SK-N-SH (cell line): ENCODE measurements around the gene MVB12B. TPM values are rescaled to one million over a fixed set of nuclear protein-coding genes. Genes with fewer than 3 reads are reported as not detected.

Experiments
- CTCF ChIA-PET: fragments of 300-600, 350-600 bp; formaldehyde crosslinking; extraction: SDS; loops from one replicate; lab custom pipeline; 2021; lab: Yijun Ruan, JAX
- POLR2A ChIA-PET: fragments of 350-600 bp; sonication (Branson Sonifier 250); formaldehyde crosslinking; extraction: SDS; loops from one replicate; lab custom pipeline; 2020; ENCODE audit warnings: antibody characterized with exemption, inconsistent platforms; lab: Yijun Ruan, JAX
- DNase-seq: peaks from one replicate; pipeline ENCODE4 v3.0.0; 2012
- H2AFZ ChIP-seq: fragments of 200-600 bp; sonication (generic); 2 replicates; pipeline ENCODE4 v1.8.1; 2016; ENCODE audit warnings: antibody characterized with exemption, mild to moderate bottlenecking, low read depth
- H3F3A ChIP-seq: fragments of 200-600 bp; sonication (generic); replicated peaks from 2 replicates; pipeline ENCODE3; 2016; ENCODE audit warnings: antibody characterized with exemption, mild to moderate bottlenecking; ENCODE audit not compliant: insufficient read depth
- H3K27ac ChIP-seq, 2 experiments: fragments of 200-500 bp in 1 of 2; fragments of 200-600 bp in 1 of 2; sonication (Bioruptor generic) in 1 of 2; sonication (generic), shearing (Covaris generic) in 1 of 2; 2 replicates each; pipeline versions ENCODE4 v1.5.1 to v1.6.1; 2014 to 2016; ENCODE audit warnings: low read depth in 2 of 2, inconsistent platforms in 1 of 2, low read length in 1 of 2, mild to moderate bottlenecking in 1 of 2, mixed read lengths in 1 of 2
- H3K27me3 ChIP-seq: fragments of 200-600 bp; sonication (generic), shearing (Covaris generic); 2 replicates; pipeline ENCODE4 v1.6.1; 2016; ENCODE audit warnings: mixed run types; ENCODE audit not compliant: insufficient read depth
- H3K36me3 ChIP-seq, 2 experiments: fragments of 200-500 bp in 1 of 2; fragments of 200-600 bp in 1 of 2; sonication (Bioruptor generic) in 1 of 2; sonication (generic) in 1 of 2; replicated peaks in 1 of 2; 2 replicates each; pipeline versions ENCODE3 to v1.5.1; 2014 to 2016; ENCODE audit warnings: low read length in 1 of 2, mild to moderate bottlenecking in 1 of 2; ENCODE audit not compliant: insufficient read depth in 2 of 2, control insufficient read depth in 1 of 2
- H3K4me1 ChIP-seq, 2 experiments: fragments of 200-500 bp in 1 of 2; fragments of 200-600 bp in 1 of 2; sonication (Bioruptor generic) in 1 of 2; sonication (generic), shearing (Covaris generic) in 1 of 2; 2 replicates each; pipeline versions ENCODE4 v1.5.1 to v1.6.1; 2014 to 2016; ENCODE audit warnings: low read depth in 1 of 2, low read length in 1 of 2, mixed run types in 1 of 2; ENCODE audit not compliant: insufficient read depth in 2 of 2, control insufficient read depth in 1 of 2
- H3K4me2 ChIP-seq: fragments of 200-600 bp; sonication (generic), shearing (Covaris generic); 2 replicates; pipeline ENCODE4 v1.6.1; 2017; ENCODE audit warnings: mixed run types
- H3K4me3 ChIP-seq, 2 experiments: fragments of 200-500 bp in 1 of 2; fragments of 200-600 bp in 1 of 2; sonication (Bioruptor generic) in 1 of 2; sonication (generic), shearing (Covaris generic) in 1 of 2; 2 replicates each; pipeline versions ENCODE4 v1.5.1 to v1.8.1; 2014 to 2016; ENCODE audit warnings: low read depth in 2 of 2, inconsistent platforms in 1 of 2, low read length in 1 of 2, mild to moderate bottlenecking in 1 of 2, mixed read lengths in 1 of 2, moderate library complexity in 1 of 2
- H3K79me2 ChIP-seq: fragments of 200-600 bp; sonication (generic); 2 replicates; pipeline ENCODE4 v1.8.1; 2017; ENCODE audit warnings: mild to moderate bottlenecking; ENCODE audit not compliant: insufficient read depth
- H3K9ac ChIP-seq: fragments of 200-600 bp; sonication (generic); 2 replicates; pipeline ENCODE4 v1.6.1; 2017; ENCODE audit warnings: mixed run types
- H3K9me2 ChIP-seq: fragments of 200-600 bp; sonication (generic); 2 replicates; pipeline ENCODE4 v1.6.1; 2017; ENCODE audit warnings: mixed run types
- H3K9me3 ChIP-seq: fragments of 200-600 bp; sonication (generic); 2 replicates; pipeline ENCODE4 v1.6.1; 2017; ENCODE audit warnings: mixed run types, mild to moderate bottlenecking, moderate library complexity
- H4K20me1 ChIP-seq: fragments of 200-600 bp; sonication (generic); 2 replicates; pipeline ENCODE4 v1.6.1; 2017; ENCODE audit warnings: mild to moderate bottlenecking, mixed run types; ENCODE audit not compliant: insufficient read depth
- CHD2 ChIP-seq: fragments of 150-350 bp; IDR thresholded peaks from 2 replicates; pipeline ENCODE4 v1.6.1; 2018; ENCODE audit warnings: low read length; ENCODE audit not compliant: partially characterized antibody
- CTCF ChIP-seq: fragments of 200-600 bp; sonication (generic); IDR thresholded peaks from 2 replicates; pipeline ENCODE4 v1.6.1; 2017; ENCODE audit warnings: antibody characterized with exemption, mild to moderate bottlenecking, moderate library complexity
- FOXJ3 ChIP-seq: sonication (generic); formaldehyde crosslinking; IDR thresholded peaks from 2 replicates; pipeline ENCODE4 v1.5.1; 2020; ENCODE audit warnings: mild to moderate bottlenecking, missing genetic modification reagents
- FOXM1 ChIP-seq: IDR thresholded peaks from 2 replicates; pipeline ENCODE4 v1.4.0; 2012; ENCODE audit warnings: low read depth, mild to moderate bottlenecking
- GABPA ChIP-seq: IDR thresholded peaks from 2 replicates; pipeline ENCODE4 v1.4.0; 2012; ENCODE audit warnings: low read depth, mild to moderate bottlenecking
- GATA2 ChIP-seq: sonication (generic); formaldehyde crosslinking; IDR thresholded peaks from 2 replicates; pipeline ENCODE4 v1.5.0; 2020; ENCODE audit warnings: mild to moderate bottlenecking, missing genetic modification reagents
- JUND ChIP-seq: IDR thresholded peaks from 2 replicates; pipeline ENCODE4 v1.4.0; 2012
- POLR2AphosphoS5 ChIP-seq: IDR thresholded peaks from 2 replicates; pipeline ENCODE4 v1.6.1; 2012; ENCODE audit warnings: low read depth, low read length
- RAD21 ChIP-seq: IDR thresholded peaks from 2 replicates; pipeline ENCODE4 v1.6.1; 2012; ENCODE audit warnings: mild to moderate bottlenecking, low read length
- RCOR1 ChIP-seq: fragments of 150-350 bp; IDR thresholded peaks from 2 replicates; pipeline ENCODE4 v1.6.1; 2017; ENCODE audit warnings: antibody characterized with exemption, low read length
- USF1 ChIP-seq: IDR thresholded peaks from 2 replicates; pipeline ENCODE4 v1.4.0; 2012; ENCODE audit warnings: low read depth, borderline replicate concordance
- USF2 ChIP-seq: fragments of 150-350 bp; IDR thresholded peaks from 2 replicates; pipeline ENCODE4 v1.6.1; 2017; ENCODE audit warnings: antibody characterized with exemption, low read length, low read depth, borderline replicate concordance
- YY1 ChIP-seq: IDR thresholded peaks from 2 replicates; pipeline ENCODE4 v1.4.0; 2012; ENCODE audit warnings: low read depth, mild to moderate bottlenecking
- WGBS: methylation state at CpG from one replicate; pipeline ENCODE4 v1.1.6; 2017; ENCODE audit warnings: low lambda C conversion rate; 5-methylcytosine and 5-hydroxymethylcytosine counted together
- polyA plus RNA-seq, 3 experiments: library from polyadenylated mRNA; depleted of rRNA; stranded (reverse); fragments of >200 nt; gene quantifications; 2 replicates each; pipeline ENCODE4 v1.2.3, GENCODE V29; 2012

The MVB12B gene
- polyA plus RNA-seq, 1 of the 3 experiments (the other 2 are of a cell fraction) = 5.1 TPM

- no peak for TF ChIP-seq USF2
- TF ChIP-seq RCOR1 = no peak
- TF ChIP-seq USF1 = no peak
- TF ChIP-seq CHD2 = no peak
- TF ChIP-seq CTCF = no peak
- TF ChIP-seq JUND = no peak
- no peak for TF ChIP-seq YY1
- no peak for TF ChIP-seq GABPA
- TF ChIP-seq FOXJ3 (CRISPR knock-in tag) = no peak
- no peak for TF ChIP-seq RAD21
- no peak for TF ChIP-seq POLR2AphosphoS5
These were observed 125.5 kb downstream of the MVB12B start (continued) for GRCh38 chr9:126452106-126452505.

GRCh38 chr9:126453156-126453963, 126.7 kb downstream of the MVB12B start:
- CTCF ChIA-PET = no interaction called here
- Histone ChIP-seq H3K9ac (no peak overlapping the region), H4K20me1 (no peaks in the 10 kb centered on the region)
- POLR2A ChIA-PET = no interaction called here
- WGBS = 89% methylated on average over 14 of the region's 14 CpGs
- TF ChIP-seq GABPA (no peak), YY1 (no peak), GATA2 (CRISPR knock-in tag) (no peak), FOXM1 (no peak), RAD21 (no peak), FOXJ3 (CRISPR knock-in tag) (no peak)
- TF ChIP-seq, all 33 proteins: peak for 0
- H2AFZ ChIP-seq = no peak overlapping the region
- H3K27me3 ChIP-seq = no peaks in the 10 kb centered on the region
- H3K79me2 ChIP-seq = no peaks in the 10 kb centered on the region
- no peak overlapping the region for H3K4me3 ChIP-seq
- no peaks in the 10 kb centered on the region for H3K36me3 ChIP-seq
- no peaks in the 10 kb centered on the region for H3K9me3 ChIP-seq
- DNase-seq = no peak
- H3K4me1 ChIP-seq = peaks cover 0 to 17% of the 10 kb centered on the region in 2 experiments; a peak in 1 of 4 replicates
- H3K9me2 ChIP-seq = no peaks in the 10 kb centered on the region
- no peaks in the 10 kb centered on the region for H3F3A ChIP-seq
- no peak overlapping the region for H3K4me2 ChIP-seq
- no peak overlapping the region for H3K27ac ChIP-seq
